ENCODE measurements around the gene CLUH.
"Not testable (repeated sequence)": the region's sequence is repeated elsewhere in the genome, so short reads cannot be mapped to it uniquely, and the experiment has no call there.

The CLUH gene

DNA sequence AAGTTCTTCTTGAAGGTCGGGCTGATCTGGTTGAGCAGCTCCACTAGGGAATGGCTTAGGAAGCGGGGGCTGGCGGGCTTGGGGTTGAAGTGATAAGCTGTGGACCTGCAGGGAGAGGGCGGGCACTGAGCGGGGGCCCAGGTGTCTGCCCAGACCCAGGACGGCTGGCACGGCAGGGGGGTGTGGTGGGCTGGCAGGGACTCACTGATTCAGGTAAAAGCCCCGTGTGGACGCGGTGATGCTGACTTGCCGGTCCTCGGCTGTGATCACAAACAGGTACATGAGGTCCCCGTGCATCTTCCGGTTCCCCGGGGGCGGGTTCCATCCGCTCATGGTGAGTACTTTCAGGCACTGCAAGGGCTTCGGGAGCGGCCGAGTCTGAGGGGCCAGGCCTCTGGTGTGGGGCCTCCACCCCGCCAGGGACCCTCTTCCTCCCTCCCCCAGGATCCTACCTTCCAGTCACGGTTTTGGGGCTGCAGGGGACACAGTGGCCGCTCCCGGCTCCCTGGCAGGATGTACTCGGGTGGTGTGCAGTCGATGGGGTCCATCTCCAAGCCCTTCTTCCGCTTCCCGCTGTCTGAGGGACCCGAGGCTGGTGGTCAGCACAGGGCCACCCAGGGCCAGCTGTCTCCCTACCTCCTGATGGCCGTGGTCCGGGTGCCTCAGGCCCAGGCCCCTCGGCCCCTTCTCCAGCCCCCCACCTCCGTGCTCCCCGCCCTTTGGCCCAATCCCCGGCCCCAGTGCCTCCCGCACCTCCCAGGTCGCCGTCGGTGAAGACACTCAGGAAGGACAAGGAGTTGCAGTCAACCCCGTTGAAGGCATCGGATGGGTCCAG is 10.2 kb downstream of the CLUH start:
- no peak for FAIRE-seq

DNA sequence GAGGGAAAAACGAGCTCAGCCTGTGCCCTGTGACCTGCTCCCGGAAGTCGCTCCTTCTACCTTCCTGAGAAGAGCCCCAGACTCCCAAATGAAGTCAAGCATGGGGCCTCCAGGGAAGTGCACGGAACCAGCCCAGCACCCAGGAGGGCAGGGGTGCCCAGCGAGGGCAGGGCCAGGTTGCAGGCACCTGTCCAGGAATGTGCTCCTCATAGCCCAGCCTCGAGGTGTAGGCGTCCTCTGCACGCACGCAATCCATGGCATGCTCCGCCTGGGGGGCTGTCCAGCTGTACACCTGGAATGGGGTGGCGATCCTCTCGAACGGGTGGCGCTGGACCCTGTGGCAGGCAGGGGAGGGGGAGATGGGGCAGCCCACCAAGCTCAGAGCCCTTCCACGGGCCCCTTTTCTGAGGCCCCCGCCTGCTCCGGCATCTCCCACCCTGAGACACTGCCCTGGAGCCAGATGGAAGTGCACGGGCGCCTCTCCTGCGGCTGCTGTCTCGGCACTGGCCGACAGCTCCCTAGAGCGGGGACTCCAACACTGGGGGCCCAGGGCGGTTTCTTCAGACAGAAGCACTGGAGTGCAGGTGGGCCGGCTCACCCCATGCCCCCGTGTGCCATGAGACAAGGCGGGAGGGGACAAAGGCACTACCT is 10.9 kb downstream of the CLUH start:
- no peak for FAIRE-seq

DNA sequence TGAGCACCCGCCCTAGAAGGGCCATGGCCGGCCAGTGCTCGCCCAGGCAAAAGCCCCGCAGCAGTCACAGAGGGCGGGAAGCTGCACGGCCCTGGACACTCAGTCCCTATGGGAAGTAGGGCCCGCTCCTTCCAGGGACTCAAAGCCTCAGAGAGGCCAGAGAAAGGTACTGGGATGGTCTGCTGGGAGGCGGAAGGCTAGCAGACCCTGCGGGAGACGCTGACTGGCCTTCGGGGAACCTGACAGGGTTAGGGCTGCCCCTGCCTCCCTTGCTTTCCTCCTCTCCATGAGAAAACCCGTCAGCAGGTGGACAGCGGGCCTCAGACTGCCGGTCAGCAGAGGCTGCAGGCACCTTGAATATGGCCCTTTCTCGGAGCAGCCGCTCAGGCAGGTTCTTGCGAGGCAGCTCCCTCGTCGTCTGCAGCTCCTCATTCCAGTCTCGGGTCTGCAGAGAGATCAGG is 11.5 kb downstream of the CLUH start:
- FAIRE-seq, result no peak

DNA sequence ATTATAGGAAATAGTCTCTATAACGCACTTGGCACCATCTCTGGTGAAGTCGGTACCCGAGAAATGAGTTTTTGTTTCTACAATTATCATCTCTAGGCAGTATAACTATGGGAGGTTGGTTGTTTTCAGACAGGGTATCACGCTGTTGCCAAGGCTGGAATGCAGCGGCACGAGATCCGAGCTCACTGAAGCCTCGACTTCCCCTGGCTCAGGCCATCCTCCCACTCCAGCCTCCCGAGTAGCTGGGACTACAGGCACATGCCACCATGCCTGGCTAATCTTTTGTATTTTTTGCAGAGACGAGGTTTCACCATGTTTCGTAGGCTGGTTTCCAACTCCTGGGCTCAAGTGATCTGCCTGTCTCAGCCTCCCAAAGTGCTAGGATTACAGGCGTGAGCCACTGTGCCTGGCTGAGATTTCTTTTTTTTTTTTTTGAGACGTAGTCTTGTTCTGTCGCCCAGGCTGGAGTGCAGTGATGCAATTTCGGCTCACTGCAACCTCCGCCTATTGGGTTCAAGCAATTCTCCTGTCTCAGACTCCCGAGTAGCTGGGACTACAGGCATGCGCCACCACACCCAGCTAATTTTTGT is 12.3 kb downstream of the CLUH start:
- not testable (repeated sequence) for FAIRE-seq

DNA sequence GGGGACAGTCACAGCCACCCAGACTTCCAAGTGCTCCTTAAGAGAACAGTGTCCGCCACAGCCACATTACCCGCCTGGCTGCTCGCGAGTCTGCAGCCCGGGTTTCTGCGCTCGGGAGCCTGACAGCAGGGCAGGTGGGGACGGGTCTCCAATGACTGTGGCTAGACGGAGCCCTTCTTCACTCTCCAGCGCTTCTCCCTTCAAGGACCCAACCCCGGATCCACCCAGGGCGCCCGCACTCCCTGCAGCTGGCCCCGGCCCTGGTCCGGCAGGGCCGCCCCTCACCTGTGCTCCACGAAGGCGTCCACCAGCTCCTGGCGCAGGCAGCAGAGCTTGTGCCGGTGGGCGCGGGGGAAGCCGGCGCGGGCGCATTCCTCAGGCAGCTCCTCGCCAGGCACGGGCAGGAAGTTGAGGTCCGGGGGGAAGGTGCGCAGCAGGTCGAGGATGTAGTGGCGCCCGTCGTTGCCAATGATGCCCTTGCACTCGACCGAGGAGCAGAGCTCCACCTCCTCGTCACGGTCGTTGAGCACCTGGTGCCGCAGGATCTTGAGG is 13.9 kb downstream of the CLUH start:
- FAIRE-seq, result no peak

DNA sequence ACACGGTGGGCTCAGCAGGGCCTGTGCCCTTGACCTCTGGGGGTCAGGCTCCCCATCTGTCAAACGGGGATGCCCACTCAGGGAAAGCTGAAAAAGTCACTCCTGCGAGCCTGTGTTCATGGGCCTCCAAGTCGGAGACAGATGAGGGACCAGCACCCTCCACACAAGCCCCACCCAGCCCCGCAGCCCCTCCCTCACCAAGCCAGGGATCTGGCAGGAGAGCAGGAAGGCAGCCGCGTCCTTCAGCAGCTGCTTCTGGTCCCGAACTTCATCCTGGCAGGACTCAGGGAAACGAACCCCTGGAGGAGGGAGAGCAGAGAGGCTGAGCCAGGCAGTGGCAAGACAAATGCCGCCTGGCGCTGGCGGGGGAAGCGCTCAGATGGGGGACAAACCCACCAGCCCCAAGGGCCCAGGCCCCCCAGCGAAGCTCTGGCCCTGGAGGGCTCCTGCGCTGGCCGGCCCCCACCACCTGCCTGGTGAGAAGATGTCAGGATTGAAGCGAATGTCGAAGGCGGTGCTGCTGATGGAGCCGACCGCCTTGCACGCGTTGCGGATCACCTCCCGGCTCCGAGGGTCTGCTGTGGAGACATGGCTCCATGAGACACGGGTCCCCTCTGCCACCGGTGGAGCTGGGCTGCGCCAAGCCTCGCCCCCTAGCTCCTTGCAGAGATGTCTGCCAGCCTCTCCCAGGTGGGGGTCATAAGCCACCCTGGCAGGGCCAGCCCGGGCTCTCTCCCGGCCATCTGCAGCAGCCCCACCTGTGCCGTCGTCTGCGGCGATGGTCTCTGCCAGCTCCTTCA is 15.4 kb downstream of the CLUH start:
- FAIRE-seq, result no peak

DNA sequence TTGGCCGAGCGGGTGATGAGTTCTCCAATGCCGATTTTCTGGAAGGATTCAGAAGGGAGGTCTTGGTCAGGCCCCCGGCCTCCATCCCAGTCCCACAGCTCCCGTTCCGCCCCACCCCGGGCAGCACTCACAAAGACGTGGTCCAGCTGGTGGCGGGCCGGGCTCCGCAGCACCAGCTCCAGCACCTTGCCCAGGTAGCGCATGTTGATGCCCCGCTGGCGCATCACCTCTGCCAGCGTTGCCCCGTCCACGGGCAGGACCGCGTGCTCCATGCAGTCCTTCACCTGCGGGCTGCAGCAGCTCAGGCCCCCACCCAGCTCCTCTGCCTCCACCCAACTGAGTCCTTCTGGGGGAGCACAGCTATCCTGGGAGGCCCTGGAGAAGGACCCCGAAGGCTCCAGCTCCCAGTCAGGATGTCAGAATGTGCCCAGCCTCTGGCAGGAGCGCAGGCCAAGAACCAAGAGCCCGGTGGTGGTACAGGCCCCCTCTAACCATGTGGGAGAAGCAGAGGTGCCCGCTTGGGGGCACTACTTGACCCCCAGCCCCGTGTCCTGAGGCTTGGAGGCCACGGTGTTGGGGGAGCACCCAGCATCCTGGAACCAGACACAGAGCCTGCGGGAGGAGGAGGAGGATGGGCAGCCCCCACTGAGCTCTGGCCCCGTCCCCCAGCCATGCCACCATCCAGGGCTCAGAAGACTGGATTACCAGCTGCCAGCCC is 16.2 kb downstream of the CLUH start:
- no peak for FAIRE-seq

DNA sequence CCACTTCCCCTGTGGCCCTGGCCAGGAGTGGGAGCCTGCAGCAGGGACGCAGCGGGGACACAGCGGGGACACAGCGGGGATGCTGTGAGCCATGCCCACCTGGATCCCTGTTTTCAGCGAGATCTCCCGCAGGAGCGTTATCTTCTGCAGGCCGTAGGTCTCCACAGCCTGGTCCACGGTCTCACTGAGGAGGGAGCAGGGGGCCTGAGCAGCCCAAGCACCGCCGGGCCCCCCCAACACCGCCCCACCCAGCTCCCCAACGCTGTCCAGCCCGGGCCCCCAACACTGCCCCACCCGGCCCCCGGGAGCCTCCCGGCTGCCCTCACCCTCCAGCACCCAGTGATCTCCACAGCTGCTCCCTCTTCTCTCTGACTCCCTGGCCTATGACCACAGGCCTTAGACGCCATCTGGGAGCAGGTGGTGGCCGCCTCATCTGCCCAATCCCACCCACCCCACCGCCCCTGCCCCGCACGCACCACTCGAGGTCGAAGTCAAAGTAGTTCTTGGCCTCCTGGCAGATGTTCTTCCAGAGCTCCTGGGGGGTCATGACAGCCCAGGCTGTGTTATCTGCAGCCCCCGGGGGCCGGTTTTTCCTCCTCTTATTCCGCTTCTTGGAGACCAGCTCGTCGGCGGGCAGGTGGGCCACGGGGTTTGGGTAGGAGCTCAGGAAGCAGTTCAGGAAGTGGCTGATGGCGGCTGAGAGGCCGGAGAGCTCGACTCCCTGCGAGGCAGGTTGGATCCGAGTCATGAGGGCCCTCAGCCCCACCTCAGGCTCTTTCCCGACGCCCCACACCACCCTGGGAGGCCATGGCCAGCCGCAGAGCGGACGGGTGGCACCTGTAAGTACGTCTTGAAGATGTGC is 17.0 kb downstream of the CLUH start:
- no peak for FAIRE-seq

DNA sequence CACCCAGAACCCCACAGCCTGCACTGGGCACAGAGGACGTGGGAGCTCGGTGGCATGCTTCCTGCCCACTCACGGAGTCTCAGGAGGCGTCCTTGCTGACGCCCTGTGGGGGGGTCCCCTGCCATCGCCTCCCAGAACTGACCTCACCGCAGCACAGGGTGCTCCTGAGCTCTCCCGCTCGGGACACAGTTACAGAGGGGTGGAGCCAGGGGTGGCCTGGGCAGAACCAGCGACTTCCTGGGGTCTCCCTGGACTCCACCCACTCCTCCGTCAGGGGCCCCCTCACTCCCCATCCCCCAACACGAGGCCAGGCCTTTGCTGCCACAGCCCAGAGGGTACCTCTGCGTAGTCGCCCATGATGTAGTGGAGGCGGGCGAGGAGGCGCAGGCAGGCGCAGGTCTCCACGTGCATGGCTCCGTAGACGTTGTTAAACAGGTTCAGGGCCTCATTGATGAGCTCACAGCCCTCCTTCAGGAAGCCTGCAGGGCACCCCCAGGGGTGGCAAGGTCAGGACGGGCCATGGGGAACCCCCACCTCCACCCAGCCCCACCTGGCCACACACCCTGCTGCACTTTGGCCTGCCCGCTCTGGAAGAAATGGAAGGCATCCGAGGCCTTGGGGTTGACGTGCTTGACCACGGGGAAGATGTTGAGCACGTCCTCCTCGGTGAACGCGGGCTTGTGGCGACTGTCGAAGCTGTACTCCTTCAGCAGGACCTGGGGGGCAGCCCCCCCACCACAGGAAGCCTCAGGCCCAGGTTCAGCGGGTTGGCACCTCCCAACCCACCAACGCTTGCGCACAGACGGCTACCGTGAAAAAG is 17.8 kb downstream of the CLUH start:
- no peak for FAIRE-seq

DNA sequence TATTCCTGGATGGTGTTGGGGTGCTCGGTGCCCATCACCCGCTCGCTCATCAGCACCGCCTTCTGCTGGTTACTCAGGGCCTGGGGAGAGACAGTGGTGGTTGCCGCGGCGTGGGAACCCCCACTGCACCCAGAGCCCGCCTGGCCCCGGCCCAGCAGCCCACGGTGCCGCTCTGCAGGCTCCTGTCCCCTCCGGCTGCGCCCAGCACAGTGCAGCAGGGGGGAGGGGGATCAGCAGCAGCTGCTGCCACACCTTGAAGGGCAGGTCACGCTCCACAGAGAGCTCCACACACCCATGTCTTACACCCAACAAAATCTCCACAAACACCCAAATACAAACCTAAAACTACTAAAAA is 18.8 kb downstream of the CLUH start:
- FAIRE-seq, result no peak

DNA sequence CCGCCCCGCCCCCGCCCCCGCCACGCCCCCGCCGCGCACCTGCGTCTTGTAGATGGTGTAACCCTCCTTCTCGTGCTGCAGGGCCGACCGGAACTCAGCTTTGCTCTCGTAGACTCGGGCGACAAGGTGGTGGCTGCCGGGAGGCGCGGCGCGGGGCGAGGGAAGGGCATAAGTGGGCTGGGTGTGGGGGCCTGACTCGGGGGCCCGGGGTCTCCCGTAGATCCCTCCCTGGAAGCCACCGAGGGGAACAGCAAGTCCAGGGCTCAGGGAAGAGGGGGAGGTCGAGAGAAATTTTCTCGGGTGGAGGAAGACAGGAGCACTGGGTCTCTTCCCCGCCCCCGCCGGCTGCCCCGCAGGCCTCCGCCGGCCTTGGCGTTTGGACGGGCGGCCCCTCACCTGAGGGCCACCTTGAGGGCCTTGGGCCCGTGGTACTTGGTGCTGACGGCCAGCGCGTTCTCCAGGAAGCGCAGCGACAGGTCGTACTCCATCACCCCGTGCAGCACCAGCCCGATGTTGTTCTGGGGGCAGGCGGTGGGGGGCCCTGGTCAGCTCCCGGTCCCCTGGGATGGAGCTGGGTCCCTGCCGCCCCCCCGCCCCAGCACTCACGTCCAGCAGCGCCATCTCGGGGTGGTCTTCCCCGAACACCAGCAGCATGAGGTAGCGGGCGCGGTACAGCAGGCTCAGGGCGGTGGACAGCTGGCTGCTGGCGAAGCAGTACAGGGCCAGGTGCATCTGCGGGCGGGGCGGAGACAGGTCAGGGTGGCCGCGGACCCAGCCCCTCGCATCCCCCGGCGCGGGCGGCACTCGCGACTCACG is 19.4 kb downstream of the CLUH start:
- FAIRE-seq, result no peak

DNA sequence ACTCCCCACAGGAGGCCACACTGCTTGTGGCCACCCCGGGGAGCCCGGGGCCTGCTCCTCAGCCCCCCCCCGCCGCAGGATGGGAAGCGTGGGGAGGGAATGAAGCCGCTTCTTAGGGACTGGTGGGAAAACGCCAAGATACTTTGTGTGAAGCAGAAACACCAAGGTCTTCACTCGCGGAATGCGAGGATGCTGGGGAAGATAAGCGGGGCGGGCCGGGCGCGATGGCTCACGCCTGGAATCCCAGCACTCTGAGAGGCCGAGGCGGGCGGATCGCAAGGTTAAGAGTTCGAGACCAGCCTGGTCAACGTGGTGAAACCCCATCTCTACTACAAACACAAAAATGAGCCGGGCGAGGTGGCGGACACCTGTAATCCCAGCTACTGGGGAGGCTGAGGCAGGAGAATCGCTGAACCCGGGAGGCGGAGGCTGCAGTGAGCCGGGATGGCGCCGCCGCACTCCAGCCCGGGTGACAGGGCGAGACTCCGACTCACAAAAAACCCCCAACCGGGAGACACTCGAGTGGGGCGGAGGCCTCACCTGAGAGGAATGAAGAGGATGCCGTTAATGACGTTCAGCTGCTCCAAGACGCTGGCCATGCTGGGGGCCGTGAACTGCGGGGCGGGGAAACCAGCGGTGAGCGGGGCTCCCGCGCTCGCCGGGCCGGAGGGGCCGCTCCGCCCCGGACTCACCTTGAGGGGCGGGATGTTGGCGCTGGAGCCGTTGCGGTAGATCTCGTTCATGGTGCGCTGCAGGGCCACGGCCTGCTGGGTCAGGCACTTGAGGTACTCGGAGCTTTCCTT is 20.3 kb downstream of the CLUH start:
- FAIRE-seq, result no peak

DNA sequence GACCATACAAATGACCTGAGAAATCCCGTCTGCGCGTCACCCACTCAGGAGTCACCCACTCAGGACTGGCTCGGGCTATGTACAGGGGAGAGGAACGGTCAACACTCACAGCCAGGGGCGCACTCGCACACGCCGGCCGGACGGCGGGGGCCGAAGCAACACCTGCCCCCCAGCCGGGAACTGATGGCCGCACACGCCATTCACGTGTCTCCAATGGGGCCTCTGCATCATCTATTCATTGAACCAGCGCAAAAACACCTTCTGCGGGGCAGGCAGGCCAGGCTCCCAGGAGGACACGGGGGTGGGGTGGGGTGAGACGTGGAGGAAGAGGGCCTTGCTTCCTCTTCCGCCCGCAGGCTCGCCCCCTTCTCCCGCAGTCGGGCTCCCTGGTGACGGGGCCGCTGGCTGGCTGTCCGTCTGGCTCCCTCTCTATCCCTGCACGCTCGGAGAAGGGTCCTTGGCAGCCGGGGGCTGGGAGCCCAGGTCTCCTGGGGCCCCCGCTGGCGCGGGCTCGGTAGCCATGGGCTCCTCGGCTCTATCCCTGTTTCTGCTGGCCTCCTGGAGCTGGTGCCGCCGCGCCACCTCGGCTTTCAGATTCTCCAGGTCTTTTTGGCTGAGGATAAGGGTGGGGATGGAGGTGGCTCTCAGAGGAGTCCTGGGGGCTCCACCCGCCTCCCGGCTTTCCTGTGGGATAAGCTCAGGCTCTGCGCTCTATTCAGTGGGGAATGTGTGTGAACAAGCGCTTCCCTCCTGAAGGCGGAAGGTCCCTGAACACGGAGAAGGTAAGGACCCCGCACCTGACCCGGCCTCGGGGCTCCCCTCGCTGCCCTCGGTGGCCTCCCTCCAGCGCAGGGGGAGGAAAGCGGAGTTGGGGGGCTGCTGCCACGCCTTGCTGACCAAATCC is 21.1 kb downstream of the CLUH start:
- no peak for FAIRE-seq

DNA sequence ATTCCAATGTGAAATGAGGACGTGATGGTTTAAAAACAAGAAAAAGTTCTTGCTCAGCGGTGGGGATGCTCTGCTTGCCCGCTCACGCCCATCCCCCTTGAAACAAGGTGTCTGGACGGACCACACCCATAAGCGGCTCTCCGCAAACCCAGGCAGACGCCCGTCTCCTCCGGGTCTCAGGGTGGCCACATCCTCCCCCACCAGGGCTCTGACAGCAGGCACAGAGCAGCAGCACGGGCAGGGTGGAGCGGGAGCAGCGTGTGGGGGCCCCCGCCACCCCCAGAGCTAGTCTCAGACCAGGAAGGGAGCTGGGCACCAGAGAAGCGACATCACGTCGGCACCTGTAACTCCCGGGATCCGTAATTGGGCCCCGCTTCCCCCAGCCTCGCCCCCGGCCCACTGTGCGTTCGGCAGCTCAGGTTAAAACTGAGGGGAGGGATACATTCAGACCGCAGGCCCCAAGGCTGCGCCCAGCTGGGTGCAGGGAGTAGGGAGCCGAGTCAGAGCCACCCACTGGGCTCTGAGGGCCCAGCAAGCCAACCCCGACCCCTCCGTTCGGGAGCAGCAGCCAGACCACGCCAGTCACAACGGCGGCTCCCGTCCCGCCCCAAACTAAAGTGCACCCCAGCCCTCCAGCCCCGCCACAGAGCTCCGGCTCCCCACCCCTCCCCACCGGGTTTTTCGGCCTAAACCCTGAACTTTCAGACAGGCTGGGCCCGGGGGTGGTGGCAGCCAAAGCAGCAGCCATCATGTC is 22.0 kb downstream of the CLUH start:
- FAIRE-seq, result no peak

DNA sequence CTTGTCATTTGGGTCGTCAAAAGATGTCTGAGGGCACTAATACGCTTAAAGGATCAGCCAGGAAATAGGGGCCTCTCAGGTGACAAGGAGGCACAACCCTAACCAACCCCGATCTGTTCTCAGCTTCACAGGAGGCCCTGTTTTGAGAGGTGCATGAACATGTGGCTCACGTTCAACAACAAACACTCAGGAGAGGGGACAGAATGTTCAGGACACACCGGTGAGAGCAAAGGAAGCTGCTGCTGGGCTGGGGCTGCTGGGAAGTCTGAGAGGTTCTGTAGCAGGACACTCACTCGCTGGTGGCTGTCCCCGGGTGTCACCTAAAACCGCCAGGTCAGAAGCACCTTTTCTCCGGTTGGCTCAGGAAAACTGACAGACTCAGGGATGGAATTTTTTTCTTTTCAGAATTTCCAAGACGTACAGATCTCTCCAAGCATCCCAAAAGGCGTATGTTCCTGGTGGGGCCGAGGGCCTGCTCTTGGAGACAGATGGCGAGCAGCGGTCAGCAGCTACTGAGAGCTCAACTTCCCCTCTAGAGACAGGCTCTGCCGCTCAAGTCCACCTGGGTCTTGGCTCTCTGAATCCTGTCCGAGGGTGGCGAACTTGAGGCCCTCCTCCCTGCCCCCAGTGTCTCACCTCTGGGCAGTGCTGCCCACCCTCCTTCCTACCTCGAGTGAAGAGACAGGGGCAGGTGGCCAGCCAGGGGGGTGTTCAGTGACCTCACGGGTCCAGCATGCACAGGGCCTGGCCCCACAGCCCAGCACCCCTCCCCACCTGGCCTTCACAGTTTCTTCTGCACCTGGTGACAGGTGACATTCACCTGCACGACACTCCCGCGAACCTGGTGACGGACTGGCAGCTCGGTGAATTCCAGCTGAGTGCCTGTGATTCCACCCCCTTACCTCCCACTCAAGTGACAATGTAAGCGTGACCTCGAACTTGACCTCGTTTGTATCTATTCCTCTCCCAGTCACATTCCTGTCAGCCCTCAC is 22.9 kb downstream of the CLUH start:
- FAIRE-seq, result no peak

DNA sequence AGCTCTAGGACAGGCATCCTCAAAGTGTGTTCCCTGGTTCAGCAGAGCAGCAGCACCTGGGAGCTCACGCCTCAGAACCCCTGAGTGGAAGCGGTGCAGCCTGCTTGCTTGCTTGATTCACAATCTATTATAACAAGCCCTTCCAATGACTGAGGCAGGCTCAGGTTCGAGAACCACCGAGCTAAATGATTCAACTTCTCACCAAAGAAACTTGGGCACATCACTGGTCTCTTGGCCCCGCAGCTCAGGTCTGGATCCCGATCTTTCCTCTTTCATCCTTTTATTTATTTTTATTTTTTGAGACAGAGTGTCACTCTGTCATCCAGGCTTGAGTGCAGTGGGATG is 24.5 kb downstream of the CLUH start:
- no peak for FAIRE-seq

All from islet of Langerhans (tissue), 1 donor.